A549 (cell line): ENCODE measurements around the gene DEAF1. TPM values are rescaled to one million over a fixed set of nuclear protein-coding genes. Genes with fewer than 3 reads are reported as not detected.
A peak's percentile ranks its signal among the peaks of the same experiment; 100 is the strongest.

ENCODE experiments used
- ATAC-seq, 2 experiments: fragments of 200-7000 bp in 1 of 2; fragments of >200 bp in 1 of 2; cut with Nextera tagmentation in 1 of 2; cut with Tn5 transposase in 1 of 2; 3 replicates each; pipeline versions ENCODE4 v1.8.0 to v1.9.1; 2018 to 2020; ENCODE audit warnings: mild to moderate bottlenecking in 1 of 2, moderate library complexity in 1 of 2
- CTCF ChIA-PET: fragments of 300-600 bp; sonication (Branson Sonifier 250); formaldehyde crosslinking; extraction: SDS; loops from one replicate; lab custom pipeline; 2021; ENCODE audit warnings: antibody characterized with exemption, inconsistent platforms; lab: Yijun Ruan, JAX
- POLR2A ChIA-PET: fragments of 350-600 bp; formaldehyde crosslinking; extraction: SDS; loops from one replicate; lab custom pipeline; 2021; ENCODE audit warnings: antibody characterized with exemption, inconsistent platforms; lab: Yijun Ruan, JAX
- DNase-seq, 2 experiments: peaks; one replicate each; pipeline versions ENCODE4 v3.0.0 to v3.0.0-alpha.2; 2011 to 2016; ENCODE audit warnings: low read depth in 1 of 2, low spot score in 1 of 2
- FAIRE-seq: peaks from 2 replicates; lab custom pipeline; 2011; peaks lifted over from hg19 to GRCh38; lab: Jason Lieb, UNC
- H3K27ac ChIP-seq, 2 experiments: fragments of >200 bp; sonication (Bioruptor Twin); formaldehyde crosslinking; 3 replicates each; pipeline ENCODE4 v1.5.1; 2016 to 2017
- H3K4me1 ChIP-seq: fragments of >200 bp; sonication (Bioruptor Twin); formaldehyde crosslinking; 3 replicates; pipeline ENCODE4 v1.6.1; 2016
- H3K4me2 ChIP-seq: fragments of >200 bp; sonication (Bioruptor Twin); formaldehyde crosslinking; 3 replicates; pipeline ENCODE4 v1.6.1; 2016
- H3K4me3 ChIP-seq: fragments of >200 bp; sonication (Bioruptor Twin); formaldehyde crosslinking; 3 replicates; pipeline ENCODE4 v1.5.1; 2016
- H3K9me3 ChIP-seq: fragments of >200 bp; sonication (Bioruptor Twin); formaldehyde crosslinking; 3 replicates; pipeline ENCODE4 v1.6.1; 2016
- CBX2 ChIP-seq: fragments of 200-600 bp; sonication (generic); IDR thresholded peaks from 2 replicates; pipeline ENCODE4 v1.6.1; 2016; ENCODE audit warnings: low read depth, mild to moderate bottlenecking, borderline replicate concordance
- CEBPB ChIP-seq, 2 experiments: fragments of >200 bp in 1 of 2; sonication (Bioruptor Twin) in 1 of 2; formaldehyde crosslinking in 1 of 2; IDR thresholded peaks; 2 replicates each; pipeline ENCODE4 v1.6.1; 2012 to 2016
- EP300 ChIP-seq, 2 experiments: fragments of >200 bp; sonication (Bioruptor Twin); formaldehyde crosslinking; IDR thresholded peaks; 2 replicates in 1 of 2; 3 replicates in 1 of 2; pipeline ENCODE4 v1.6.1; 2016 to 2017
- FOSB ChIP-seq: fragments of 250-450 bp; sonication (Bioruptor Pico); IDR thresholded peaks from 2 replicates; pipeline ENCODE4 v1.5.0; 2020; ENCODE audit warnings: mild to moderate bottlenecking, moderate library complexity
- FOSL2 ChIP-seq, 2 experiments: fragments of 450-650 bp in 1 of 2; fragments of >200 bp in 1 of 2; sonication (Bioruptor Twin) in 1 of 2; formaldehyde crosslinking; IDR thresholded peaks; 2 replicates each; pipeline versions ENCODE4 v1.5.0 to v1.6.1; 2016 to 2020; ENCODE audit warnings: mild to moderate bottlenecking in 1 of 2, moderate library complexity in 1 of 2
- FOXS1 ChIP-seq: fragments of 250-450 bp; sonication (Bioruptor Pico); IDR thresholded peaks from 2 replicates; pipeline ENCODE4 v1.5.0; 2020; ENCODE audit warnings: mild to moderate bottlenecking, moderate library complexity
- HDAC2 ChIP-seq: fragments of 200-600 bp; sonication (generic); IDR thresholded peaks from 2 replicates; pipeline ENCODE4 v1.6.1; 2016
- HOXB5 ChIP-seq: fragments of 250-450 bp; sonication (Bioruptor Pico); IDR thresholded peaks from 2 replicates; pipeline ENCODE4 v1.5.0; 2020; ENCODE audit warnings: mild to moderate bottlenecking, moderate library complexity
- JUN ChIP-seq, 2 experiments: fragments of >200 bp; sonication (Bioruptor Twin); formaldehyde crosslinking; IDR thresholded peaks; 2 replicates in 1 of 2; 3 replicates in 1 of 2; pipeline ENCODE4 v1.6.1; 2016 to 2017
- JUNB ChIP-seq: fragments of >200 bp; sonication (Bioruptor Twin); formaldehyde crosslinking; IDR thresholded peaks from 2 replicates; pipeline ENCODE4 v1.6.1; 2016
- MAZ ChIP-seq: fragments of 150-350 bp; IDR thresholded peaks from 2 replicates; pipeline ENCODE4 v1.6.1; 2014; ENCODE audit warnings: antibody characterized with exemption, low read depth, low read length, borderline replicate concordance
- NPAS2 ChIP-seq: fragments of 250-450 bp; sonication (Bioruptor Pico); IDR thresholded peaks from 2 replicates; pipeline ENCODE4 v1.8.0; 2022; ENCODE audit warnings: mild to moderate bottlenecking, moderate library complexity, borderline replicate concordance
- PBX3 ChIP-seq: IDR thresholded peaks from 2 replicates; pipeline ENCODE4 v1.6.1; 2012
- POLR2A ChIP-seq: IDR thresholded peaks from 2 replicates; pipeline ENCODE4 v1.6.1; 2012; ENCODE audit warnings: mild to moderate bottlenecking, low read length
- RARB ChIP-seq: fragments of 250-450 bp; sonication (Bioruptor Pico); IDR thresholded peaks from 2 replicates; pipeline ENCODE4 v1.8.0; 2021; ENCODE audit warnings: mild to moderate bottlenecking, moderate library complexity
- RNF2 ChIP-seq: fragments of 200-600 bp; sonication (generic); IDR thresholded peaks from 2 replicates; pipeline ENCODE4 v1.6.1; 2016; ENCODE audit warnings: low read depth, mild to moderate bottlenecking, antibody characterized with exemption, moderate library complexity, borderline replicate concordance
- SREBF2 ChIP-seq: fragments of 450-650 bp; IDR thresholded peaks from 2 replicates; pipeline ENCODE4 v1.6.1; 2014; ENCODE audit warnings: mild to moderate bottlenecking, moderate library complexity
- ZC3H11A ChIP-seq: fragments of 450-650 bp; IDR thresholded peaks from 2 replicates; pipeline ENCODE4 v1.6.1; 2014; ENCODE audit warnings: antibody characterized with exemption, mild to moderate bottlenecking
- ZSCAN20 ChIP-seq: fragments of 250-450 bp; sonication (Bioruptor Pico); IDR thresholded peaks from 2 replicates; pipeline ENCODE4 v1.8.0; 2022; ENCODE audit warnings: mild to moderate bottlenecking, moderate library complexity
- WGBS: methylation state at CpG from one replicate; pipeline ENCODE4 v1.1.6; 2017; ENCODE audit errors: missing lambda C conversion rate; 5-methylcytosine and 5-hydroxymethylcytosine counted together
- polyA plus RNA-seq, 4 experiments: library from polyadenylated mRNA; depleted of rRNA in 3 of 4; stranded (reverse); fragments of >200 nt; fragmentation: RNase III in 1 of 4; extraction: RNeasy Plus Mini Kit Qiagen cat#74134 plus additional on column Dnase treatment in 1 of 4; gene quantifications; 2 replicates in 3 of 4; 3 replicates in 1 of 4; pipeline ENCODE4 v1.2.3, GENCODE V29; 2011 to 2017
- TF ChIP-seq, protein P1 (sequence below): fragments of 250-450 bp; sonication (Bioruptor Pico); IDR thresholded peaks from 2 replicates; pipeline ENCODE4 v1.5.0; 2020; ENCODE audit warnings: low read depth, mild to moderate bottlenecking, moderate library complexity
- TF ChIP-seq, protein P2 (sequence below): IDR thresholded peaks from 2 replicates; pipeline ENCODE4 v1.6.1; 2012; ENCODE audit warnings: low read depth, borderline replicate concordance
- TF ChIP-seq, protein P3 (sequence below): fragments of 150-350 bp; IDR thresholded peaks from 2 replicates; pipeline ENCODE4 v1.6.1; 2014; ENCODE audit warnings: low read depth, mild to moderate bottlenecking, low read length

DEAF1 gene
- polyA plus RNA-seq, 2 of the 4 experiments (the other 2 are of a cell fraction) = 16.0 to 24.0 TPM

- no peak for DNase-seq
- TF ChIP-seq CBX2 (no peak), JUN (IDR thresholded peaks at IDR 0.05) (no peak), ZC3H11A (no peak), FOSL2 (IDR thresholded peaks at IDR 0.05) (no peak), FOSL2 (CRISPR knock-in tag; IDR thresholded peaks at IDR 0.05) (no peak), JUNB (no peak), MAZ (no peak), PBX3 (no peak), POLR2A (no peak), RNF2 (no peak), CEBPB (IDR thresholded peaks at IDR 0.05) (no peak), RARB (no peak), NPAS2 (CRISPR knock-in tag) (no peak), FOSB (CRISPR knock-in tag) (no peak), HDAC2 (no peak), HOXB5 (CRISPR knock-in tag) (no peak)
- TF ChIP-seq, protein P1, sequence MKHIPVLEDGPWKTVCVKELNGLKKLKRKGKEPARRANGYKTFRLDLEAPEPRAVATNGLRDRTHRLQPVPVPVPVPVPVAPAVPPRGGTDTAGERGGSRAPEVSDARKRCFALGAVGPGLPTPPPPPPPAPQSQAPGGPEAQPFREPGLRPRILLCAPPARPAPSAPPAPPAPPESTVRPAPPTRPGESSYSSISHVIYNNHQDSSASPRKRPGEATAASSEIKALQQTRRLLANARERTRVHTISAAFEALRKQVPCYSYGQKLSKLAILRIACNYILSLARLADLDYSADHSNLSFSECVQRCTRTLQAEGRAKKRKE = no peak
- TF ChIP-seq, protein P2, sequence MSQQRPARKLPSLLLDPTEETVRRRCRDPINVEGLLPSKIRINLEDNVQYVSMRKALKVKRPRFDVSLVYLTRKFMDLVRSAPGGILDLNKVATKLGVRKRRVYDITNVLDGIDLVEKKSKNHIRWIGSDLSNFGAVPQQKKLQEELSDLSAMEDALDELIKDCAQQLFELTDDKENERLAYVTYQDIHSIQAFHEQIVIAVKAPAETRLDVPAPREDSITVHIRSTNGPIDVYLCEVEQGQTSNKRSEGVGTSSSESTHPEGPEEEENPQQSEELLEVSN = no peak
- ChIA-PET POLR2A (no interaction called here), CTCF (interaction anchor here (0.5 to 0.7 kb wide), 3 partner anchors 28 to 69 kb away, joined by 3 to 5 read pairs (median 3); no protein-coding TSS in a partner anchor)
- no peak for ATAC-seq
- Histone ChIP-seq H3K4me1 (peaks cover 26% of the 10 kb centered on the region), H3K4me3 (no peak overlapping the region), H3K4me2 (no peak overlapping the region), H3K9me3 (no peaks in the 10 kb centered on the region), H3K27ac (peak overlapping the region in 1 of 2 experiments; percentile 60; a peak in 4 of 6 replicates)
- 97% methylated on average over 30 of the region's 31 CpGs for WGBS
- FAIRE-seq = no peak
Measured at GRCh38 chr11:628056-628455, 67.0 kb downstream of the DEAF1 start.

GRCh38 chr11:627308-627576 lies 67.8 kb downstream of the DEAF1 start:
- ATAC-seq (no peak), DNase-seq (no peak), FAIRE-seq (no peak)
- no peak overlapping the region for H3K4me2 ChIP-seq
- H3K4me3 ChIP-seq = no peak overlapping the region
- TF ChIP-seq ZSCAN20 (CRISPR knock-in tag) (no peak), FOXS1 (CRISPR knock-in tag) (no peak), SREBF2 (no peak), EP300 (IDR thresholded peaks at IDR 0.05) (no peak)
- TF ChIP-seq, protein P3, sequence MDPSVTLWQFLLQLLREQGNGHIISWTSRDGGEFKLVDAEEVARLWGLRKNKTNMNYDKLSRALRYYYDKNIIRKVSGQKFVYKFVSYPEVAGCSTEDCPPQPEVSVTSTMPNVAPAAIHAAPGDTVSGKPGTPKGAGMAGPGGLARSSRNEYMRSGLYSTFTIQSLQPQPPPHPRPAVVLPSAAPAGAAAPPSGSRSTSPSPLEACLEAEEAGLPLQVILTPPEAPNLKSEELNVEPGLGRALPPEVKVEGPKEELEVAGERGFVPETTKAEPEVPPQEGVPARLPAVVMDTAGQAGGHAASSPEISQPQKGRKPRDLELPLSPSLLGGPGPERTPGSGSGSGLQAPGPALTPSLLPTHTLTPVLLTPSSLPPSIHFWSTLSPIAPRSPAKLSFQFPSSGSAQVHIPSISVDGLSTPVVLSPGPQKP = no peak
- ChIA-PET POLR2A (no interaction called here), CTCF (no interaction called here)
- peaks cover 26% of the 10 kb centered on the region for H3K4me1 ChIP-seq
- whole genome bisulfite sequencing = 94% methylated on average over 12 of the region's 28 CpGs
- H3K27ac ChIP-seq = no peak overlapping the region
- H3K9me3 ChIP-seq = no peaks in the 10 kb centered on the region
